ENCODE results near the gene OVCA2. TPM values are rescaled to one million over a fixed set of nuclear protein-coding genes. Genes with fewer than 3 reads are reported as not detected.

OVCA2 gene
- total RNA-seq, 1 experiment from 2014 or later = 24.6 TPM

DNA sequence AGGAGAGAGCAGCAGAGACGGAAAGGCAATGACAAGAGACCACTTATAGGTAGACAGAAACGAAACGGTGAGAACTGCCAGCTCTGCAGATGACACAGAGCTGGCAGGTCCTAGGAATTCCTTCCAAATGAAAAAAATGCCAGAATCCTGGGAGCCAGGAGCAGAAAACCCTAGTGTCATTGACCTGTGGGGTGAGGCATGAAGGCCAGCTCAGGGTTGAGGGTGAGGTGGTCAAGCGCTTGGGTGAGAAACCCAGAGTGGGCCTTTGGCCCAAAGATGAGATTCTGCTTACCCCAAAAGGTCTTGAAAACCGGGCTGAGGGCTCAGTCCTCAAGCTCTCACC, 22.3 kb downstream of the OVCA2 start:
- Histone ChIP-seq H3K4ac (ENCODE audit: low read depth, low read length) (no peak overlapping the region), H4K91ac (ENCODE audit: insufficient read length, low read depth, low read length) (no peak overlapping the region), H3K27me3 (ENCODE audit: insufficient read depth, low read length) (peaks cover 3% of the 10 kb centered on the region; the same call in 1 of the 2 replicates), H3K56ac (ENCODE audit: insufficient read length, low read depth, low read length) (no peak overlapping the region), H2BK120ac (ENCODE audit: low read depth, low read length, poor library complexity, severe bottlenecking) (no peak overlapping the region), H3K18ac (ENCODE audit: insufficient read length, low read depth, low read length) (no peak overlapping the region), H3K79me2 (ENCODE audit: insufficient read depth, low read length) (no peaks in the 10 kb centered on the region), H3K23me2 (ENCODE audit: insufficient read length, low read depth, low read length, poor library complexity, severe bottlenecking) (peaks cover 3% of the 10 kb centered on the region), H3K9me3 (ENCODE audit: control insufficient read depth, low read depth, low read length) (no peaks in the 10 kb centered on the region), H2BK12ac (ENCODE audit: insufficient read length, low read depth, low read length) (no peak overlapping the region), H3K4me1 (ENCODE audit: insufficient read depth, low read length) (peaks cover 5% of the 10 kb centered on the region; the same call in 1 of the 2 replicates), H3K79me1 (ENCODE audit: insufficient read depth, low read depth, low read length, poor library complexity, severe bottlenecking) (no peaks in the 10 kb centered on the region), H4K20me1 (ENCODE audit: control insufficient read depth, insufficient read depth, insufficient read length) (peaks cover 2% of the 10 kb centered on the region), H3T11ph (ENCODE audit: low read length) (no peak overlapping the region), H4K8ac (replicated peaks; ENCODE audit: insufficient read length, low read depth, low read length) (no peak overlapping the region), H2BK20ac (ENCODE audit: low read depth, low read length, poor library complexity, severe bottlenecking) (no peak overlapping the region), H3K9ac (ENCODE audit: extremely low read depth, insufficient read length, low read length) (no peak overlapping the region), H2BK5ac (ENCODE audit: insufficient read length, low read length) (no peak overlapping the region), H3K14ac (ENCODE audit: insufficient read depth, low read length) (no peak overlapping the region), H2BK15ac (ENCODE audit: low read depth, low read length) (no peak overlapping the region), H3K23ac (ENCODE audit: insufficient read length, low read depth, low read length) (no peak overlapping the region), H3K27ac (ENCODE audit: insufficient read length, low read depth, low read length) (no peak overlapping the region), H2AK5ac (ENCODE audit: insufficient read length, low read length) (no peak overlapping the region), H4K5ac (ENCODE audit: insufficient read length, low read depth, low read length) (no peak overlapping the region), H3K4me2 (ENCODE audit: insufficient read depth, insufficient read length, low read length) (no peak overlapping the region), H2AFZ (ENCODE audit: low read length) (no peak overlapping the region)
- no peaks in the 10 kb centered on the region for H3K9me3 Mint-ChIP-seq
- WGBS (ENCODE audit: extremely low coverage, insufficient read length, low lambda C conversion rate) = no CpG with 5 or more reads among the region's 5 CpGs
- peaks cover 3 to 47% (median 27%) of the 10 kb centered on the region in 3 experiments for H3K36me3 Mint-ChIP-seq (ENCODE audit: insufficient read depth in 1 of 3, low read depth in 3 of 3)
- H3K27ac Mint-ChIP-seq = peak overlapping the region in 1 of 3 experiments; percentile 14; a peak in 2 of 7 replicates
- peaks cover 38 to 57% of the 10 kb centered on the region in 2 experiments for H3K4me1 Mint-ChIP-seq
- H3K27me3 Mint-ChIP-seq (ENCODE audit: low read depth) = peaks cover 18% of the 10 kb centered on the region
- no peak overlapping the region for H3K4me3 Mint-ChIP-seq
- TF ChIP-seq, protein P1, sequence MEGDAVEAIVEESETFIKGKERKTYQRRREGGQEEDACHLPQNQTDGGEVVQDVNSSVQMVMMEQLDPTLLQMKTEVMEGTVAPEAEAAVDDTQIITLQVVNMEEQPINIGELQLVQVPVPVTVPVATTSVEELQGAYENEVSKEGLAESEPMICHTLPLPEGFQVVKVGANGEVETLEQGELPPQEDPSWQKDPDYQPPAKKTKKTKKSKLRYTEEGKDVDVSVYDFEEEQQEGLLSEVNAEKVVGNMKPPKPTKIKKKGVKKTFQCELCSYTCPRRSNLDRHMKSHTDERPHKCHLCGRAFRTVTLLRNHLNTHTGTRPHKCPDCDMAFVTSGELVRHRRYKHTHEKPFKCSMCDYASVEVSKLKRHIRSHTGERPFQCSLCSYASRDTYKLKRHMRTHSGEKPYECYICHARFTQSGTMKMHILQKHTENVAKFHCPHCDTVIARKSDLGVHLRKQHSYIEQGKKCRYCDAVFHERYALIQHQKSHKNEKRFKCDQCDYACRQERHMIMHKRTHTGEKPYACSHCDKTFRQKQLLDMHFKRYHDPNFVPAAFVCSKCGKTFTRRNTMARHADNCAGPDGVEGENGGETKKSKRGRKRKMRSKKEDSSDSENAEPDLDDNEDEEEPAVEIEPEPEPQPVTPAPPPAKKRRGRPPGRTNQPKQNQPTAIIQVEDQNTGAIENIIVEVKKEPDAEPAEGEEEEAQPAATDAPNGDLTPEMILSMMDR (conservative IDR thresholded peaks at IDR 0.05) = no peak
- DNase-seq = no peak

All from H9 (cell line).